ENCODE results near the gene MAP2K7.
"Not testable (repeated sequence)": the region's sequence is repeated elsewhere in the genome, so short reads cannot be mapped to it uniquely, and the experiment has no call there.

Gene MAP2K7

DNA sequence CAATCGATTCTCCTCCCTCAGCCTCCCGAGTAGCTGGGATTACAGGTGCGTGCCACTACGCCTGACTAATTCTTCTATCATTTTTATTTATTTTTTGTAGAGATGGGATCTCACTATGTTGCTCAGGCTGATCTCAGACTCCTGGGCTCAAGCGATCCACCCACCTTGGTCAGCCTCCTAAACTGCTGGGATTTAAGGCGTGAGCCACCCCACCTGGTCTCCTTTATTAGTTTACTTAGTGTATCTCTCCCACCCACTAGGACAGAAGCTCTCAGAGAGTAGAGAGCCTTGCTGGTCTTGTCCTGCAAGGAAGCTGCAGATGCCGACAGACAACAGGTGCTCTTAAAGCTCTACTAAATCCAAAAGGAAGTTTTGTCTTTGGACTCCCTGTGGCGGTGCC is 17.9 kb upstream of the MAP2K7 start:
- no peak for DNase-seq

GRCh38 chr19:7887408-7888144 is 16.1 kb upstream of the MAP2K7 start:
- DNase-seq = no peak

GRCh38 chr19:7888145-7888825 is 15.4 kb upstream of the MAP2K7 start, which contains the start of gene LRRC8E:
LRRC8E (plus strand) TSS chr19:7888510; CDS start chr19:7895604, 7,094 bp downstream.
- no peak for DNase-seq

- DNase-seq = no peak
Observed at GRCh38 chr19:7888826-7889217, 14.9 kb upstream of the MAP2K7 start.

DNA sequence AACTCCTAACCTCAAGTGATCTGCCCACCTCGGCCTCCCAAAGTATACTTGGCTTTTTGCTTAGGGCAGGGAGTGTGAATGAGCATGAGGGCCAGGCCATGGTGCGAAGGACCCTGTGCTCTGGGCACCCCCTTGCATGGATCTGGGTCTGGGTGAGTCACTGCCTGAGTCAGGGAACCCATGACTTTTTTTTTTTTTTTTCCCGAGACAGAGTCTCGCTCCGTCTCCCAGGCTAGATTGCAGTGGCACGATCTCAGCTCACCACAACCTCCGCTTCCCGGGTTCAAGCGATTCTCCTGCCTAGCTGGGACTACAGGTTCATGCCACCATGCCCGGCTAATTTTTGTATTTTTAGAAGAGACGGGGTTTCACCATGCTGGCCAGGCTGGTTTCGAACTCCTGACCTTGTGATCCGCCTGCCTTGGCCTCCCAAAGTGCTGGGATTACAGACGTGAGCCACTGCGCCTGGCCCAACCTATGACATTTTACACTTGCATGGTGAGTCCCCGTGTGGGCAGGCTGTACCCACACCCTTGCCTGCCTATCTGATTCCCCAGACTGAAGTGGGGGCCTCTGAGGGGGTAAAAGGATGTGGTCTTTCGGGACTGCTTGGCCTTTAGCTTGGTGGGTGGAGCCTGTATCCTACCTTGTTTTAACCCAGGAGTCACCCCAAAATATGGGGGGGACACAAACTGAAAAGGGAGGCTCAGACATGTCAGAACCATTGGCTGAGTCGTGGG is 10.1 kb upstream of the MAP2K7 start:
- not testable (repeated sequence) for DNase-seq

DNA sequence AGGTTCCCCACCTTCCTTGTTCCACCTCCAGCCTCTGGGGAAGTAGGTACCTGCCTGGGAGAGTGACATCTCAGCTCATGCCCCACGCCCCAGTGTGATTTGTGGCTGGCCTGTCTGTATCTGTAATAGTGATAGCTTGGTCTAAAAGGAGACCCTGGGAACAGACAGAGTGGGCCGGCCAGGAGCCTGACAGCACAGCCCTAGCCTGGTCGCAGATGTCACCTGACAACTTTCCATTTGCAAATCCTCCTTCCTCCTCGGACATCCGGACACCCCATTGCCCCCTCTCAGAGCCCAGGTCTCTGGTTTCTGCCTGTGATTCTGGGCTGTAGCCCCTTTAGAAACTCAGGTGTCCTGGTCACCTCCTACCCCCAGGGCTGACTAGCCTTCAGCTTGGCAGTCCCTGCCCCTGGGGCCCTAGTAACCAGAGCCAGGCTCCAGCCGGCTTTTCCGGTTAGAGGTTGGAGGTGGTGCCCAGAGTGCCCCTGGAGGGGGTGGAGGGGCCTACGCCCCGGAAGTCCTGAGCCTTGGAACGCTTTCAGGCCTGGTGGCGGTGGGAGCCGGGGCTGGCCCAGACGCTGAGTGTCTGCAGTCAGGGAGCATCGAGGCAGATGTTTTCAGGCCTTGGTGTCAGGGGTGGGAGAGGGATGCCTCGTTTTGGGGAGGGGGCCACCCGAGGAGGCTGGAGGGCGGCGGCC is 8.9 kb upstream of the MAP2K7 start:
- DNase-seq = no peak

DNA sequence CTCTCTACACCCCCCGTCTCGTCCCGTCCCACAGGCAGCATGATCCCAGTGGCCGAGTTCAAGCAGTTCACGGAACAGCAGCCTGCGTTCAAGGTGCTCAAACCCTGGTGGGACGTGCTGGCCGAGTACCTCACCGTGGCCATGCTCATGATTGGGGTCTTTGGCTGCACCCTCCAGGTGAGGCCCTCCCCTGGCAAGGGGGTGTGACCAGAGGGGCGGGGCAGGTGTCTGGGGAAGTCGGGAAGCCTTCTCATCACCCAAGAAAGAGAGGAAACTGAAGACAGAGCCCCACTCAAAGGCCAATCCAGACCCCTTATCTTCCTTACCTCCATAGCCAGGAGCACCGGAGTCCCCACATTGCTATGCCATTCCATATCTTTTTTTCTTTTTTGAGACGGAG is 8.1 kb upstream of the MAP2K7 start:
- no peak for DNase-seq

- DNase-seq = no peak
Observed at GRCh38 chr19:7897292-7897691, 6.4 kb upstream of the MAP2K7 start.

- DNase-seq = no peak
Observed at GRCh38 chr19:7898967-7899366, 4.7 kb upstream of the MAP2K7 start.

GRCh38 chr19:7899751-7900378 is 3.8 kb upstream of the MAP2K7 start:
- no peak for DNase-seq

DNA sequence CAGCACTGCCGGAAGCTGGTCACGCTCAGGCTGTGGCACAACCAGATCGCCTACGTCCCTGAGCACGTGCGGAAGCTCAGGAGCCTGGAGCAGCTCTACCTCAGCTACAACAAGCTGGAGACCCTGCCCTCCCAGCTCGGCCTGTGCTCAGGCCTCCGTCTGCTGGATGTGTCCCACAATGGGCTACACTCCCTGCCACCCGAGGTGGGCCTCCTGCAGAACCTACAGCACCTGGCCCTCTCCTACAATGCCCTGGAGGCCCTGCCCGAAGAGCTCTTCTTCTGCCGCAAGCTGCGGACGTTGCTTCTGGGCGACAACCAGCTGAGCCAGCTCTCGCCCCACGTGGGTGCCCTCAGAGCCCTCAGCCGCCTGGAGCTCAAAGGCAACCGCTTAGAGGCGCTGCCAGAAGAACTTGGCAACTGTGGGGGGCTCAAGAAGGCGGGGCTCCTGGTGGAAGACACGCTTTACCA is 3.2 kb upstream of the MAP2K7 start:
- DNase-seq = no peak

DNA sequence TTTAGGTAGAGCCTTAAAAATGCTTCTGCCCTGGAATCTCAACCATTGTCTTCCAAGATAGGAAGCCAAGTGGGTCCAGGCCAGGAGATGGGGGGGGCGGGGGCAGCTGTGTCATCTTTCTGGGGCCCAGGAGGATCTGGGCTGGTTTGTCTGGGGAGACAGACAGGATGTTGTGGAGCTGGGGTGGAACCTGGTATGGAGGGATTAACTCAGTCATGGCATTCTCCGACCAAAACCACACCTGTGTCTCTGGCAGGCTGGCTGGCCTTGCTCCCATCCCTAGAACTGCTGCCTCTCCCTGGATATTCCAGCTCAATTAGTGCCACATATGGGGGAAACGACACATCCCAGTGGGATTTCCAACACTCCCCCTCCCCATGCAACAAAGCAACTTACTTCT is 2.7 kb upstream of the MAP2K7 start:
- no peak for DNase-seq

- DNase-seq = no peak
Observed at GRCh38 chr19:7901337-7901736, 2.3 kb upstream of the MAP2K7 start.

GRCh38 chr19:7902796-7903243 is 857 bp upstream of the MAP2K7 start:
- no peak for DNase-seq

DNA sequence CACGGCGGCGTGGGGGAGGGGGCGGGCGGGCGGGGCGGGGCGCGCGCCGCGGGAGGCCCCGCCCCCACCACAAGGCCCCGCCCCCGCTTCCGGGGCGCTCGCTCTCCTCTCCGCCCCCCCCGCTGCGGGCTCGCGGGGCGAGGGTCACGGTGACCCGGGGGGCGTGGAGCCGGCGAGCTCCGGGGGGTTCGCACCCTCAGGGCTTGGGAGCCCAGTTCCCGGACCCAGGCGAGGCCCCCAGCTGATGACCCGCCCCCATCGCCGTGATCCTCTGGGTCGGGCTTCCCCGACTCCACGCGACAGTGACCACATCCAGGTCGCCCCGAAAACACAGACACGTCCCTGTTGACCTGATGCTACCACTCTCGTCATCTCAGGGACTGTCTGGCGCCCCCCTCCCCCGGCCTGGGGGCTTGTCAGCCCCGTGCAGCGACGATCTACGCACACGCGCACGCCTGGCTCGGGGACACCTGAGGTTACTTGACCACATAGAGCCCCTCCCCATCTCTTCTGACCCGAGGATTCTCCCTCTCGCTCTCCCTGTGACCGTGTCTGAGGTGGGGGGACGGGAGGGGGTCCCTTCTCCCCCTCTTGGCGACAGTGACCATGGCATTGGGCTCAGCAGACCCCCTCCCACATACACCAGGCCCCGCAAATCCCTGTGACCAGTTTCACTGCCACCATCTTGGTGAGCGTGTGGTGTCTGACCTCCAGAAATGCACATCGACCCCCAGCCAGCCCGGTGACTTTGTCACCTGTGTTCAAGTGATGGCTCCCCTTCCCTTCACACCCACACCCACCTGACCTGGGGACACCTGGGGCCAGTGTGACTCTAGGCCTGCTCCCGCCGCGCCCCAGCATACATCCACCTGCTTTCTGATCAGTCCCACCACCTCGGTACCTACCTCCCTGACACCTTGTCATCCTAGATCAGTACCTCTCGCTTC is 670 bp downstream of the MAP2K7 start:
- DNase-seq = peak; percentile 45

- no peak for DNase-seq
Observed at GRCh38 chr19:7905268-7905667, 1.6 kb downstream of the MAP2K7 start.

GRCh38 chr19:7905859-7906258 is 2.2 kb downstream of the MAP2K7 start:
- DNase-seq = no peak

GRCh38 chr19:7907122-7907521 is 3.4 kb downstream of the MAP2K7 start:
- no peak for DNase-seq

- DNase-seq = no peak
Observed at GRCh38 chr19:7907544-7907943, 3.9 kb downstream of the MAP2K7 start.

GRCh38 chr19:7908078-7908699 is 4.5 kb downstream of the MAP2K7 start:
- no peak for DNase-seq

All from activated CD4-positive, alpha-beta T cell treated with anti-CD3 and anti-CD28 coated beads, Interleukin-2, amount 50 U/mL, for 16 hours (primary cell).